Midbrain (tissue), 1 donor: ENCODE measurements around the gene NLK.
A peak's percentile ranks its signal among the peaks of the same experiment; 100 is the strongest.
"Not testable (repeated sequence)": the region's sequence is repeated elsewhere in the genome, so short reads cannot be mapped to it uniquely, and the experiment has no call there.

ENCODE experiments used
- DNase-seq: peaks from one replicate; lab custom pipeline; 2025; lab: John Stamatoyannopoulos, UW

The NLK gene

GRCh38 chr17:28042657-28042720 is at the start of gene NLK:
TSS of gene NLK (plus strand) at chr17:28042677. CDS start at chr17:28042874, 197 bp downstream.
- no peak for DNase-seq

- DNase-seq: peak; percentile 72
Measured at GRCh38 chr17:27993161-27993695, 49.2 kb upstream of the NLK start.

GRCh38 chr17:27993723-27994310 is 48.7 kb upstream of the NLK start:
- DNase-seq: peak; percentile 51

- DNase-seq: peak; percentile 61
Measured at GRCh38 chr17:27994586-27994985, 47.9 kb upstream of the NLK start.

GRCh38 chr17:27995554-27995953 is 46.9 kb upstream of the NLK start:
- no peak for DNase-seq

- no peak for DNase-seq
Measured at GRCh38 chr17:27996202-27997043, 46.1 kb upstream of the NLK start.

GRCh38 chr17:27997044-27997401 is 45.5 kb upstream of the NLK start:
- DNase-seq: no peak

GRCh38 chr17:27997522-27997921 is 45.0 kb upstream of the NLK start:
- DNase-seq: no peak

- no peak for DNase-seq
Measured at GRCh38 chr17:28001149-28001548, 41.3 kb upstream of the NLK start.

GRCh38 chr17:28004344-28004743 is 38.1 kb upstream of the NLK start:
- no peak for DNase-seq

GRCh38 chr17:28007925-28008324 is 34.6 kb upstream of the NLK start:
- not testable (repeated sequence) for DNase-seq

- DNase-seq: no peak
Measured at GRCh38 chr17:28008513-28008912, 34.0 kb upstream of the NLK start.

GRCh38 chr17:28010406-28010805 is 32.1 kb upstream of the NLK start:
- DNase-seq: no peak

- DNase-seq: no peak
Measured at GRCh38 chr17:28018439-28019070, 23.9 kb upstream of the NLK start.

GRCh38 chr17:28020515-28020914 is 22.0 kb upstream of the NLK start:
- DNase-seq: no peak

- no peak for DNase-seq
Measured at GRCh38 chr17:28029044-28029443, 13.4 kb upstream of the NLK start.

- no peak for DNase-seq
Measured at GRCh38 chr17:28030386-28030785, 12.1 kb upstream of the NLK start.

GRCh38 chr17:28031174-28031573 is 11.3 kb upstream of the NLK start:
- no peak for DNase-seq

- DNase-seq: no peak
Measured at GRCh38 chr17:28033972-28034714, 8.3 kb upstream of the NLK start.

- not testable (repeated sequence) for DNase-seq
Measured at GRCh38 chr17:28035452-28035851, 7.0 kb upstream of the NLK start.

GRCh38 chr17:28035884-28036283 is 6.6 kb upstream of the NLK start:
- not testable (repeated sequence) for DNase-seq

- DNase-seq: no peak
Measured at GRCh38 chr17:28038802-28039201, 3.7 kb upstream of the NLK start.

- no peak for DNase-seq
Measured at GRCh38 chr17:28039251-28039650, 3.2 kb upstream of the NLK start.
